Stimulated activated CD8-positive, alpha-beta memory T cell treated with anti-CD3 and anti-CD28 coated beads, Interleukin-12 subunit alpha, Interleukin-12 subunit beta, amount 100 ng/mL, for 24 hours (primary cell): ENCODE results near the gene CAGE1.

ENCODE experiments used
- DNase-seq: peaks from one replicate; pipeline ENCODE4 v3.0.0-alpha.2; 2020; ENCODE audit errors: extremely low read depth

The CAGE1 gene

GRCh38 chr6:7389451-7390225 is at the start of gene CAGE1, which contains the start of gene RIOK1:
TSS of gene CAGE1 (minus strand) at chr6:7389742. CDS start at chr6:7387173, 2,569 bp downstream.
TSS of gene RIOK1 (plus strand) at chr6:7389808. CDS start at chr6:7390003, 195 bp downstream.
- peak; percentile 91 for DNase-seq

- no peak for DNase-seq
Observed at GRCh38 chr6:7439228-7439627, 49.7 kb upstream of the CAGE1 start.

- DNase-seq: no peak
Observed at GRCh38 chr6:7438011-7438410, 48.5 kb upstream of the CAGE1 start.

- no peak for DNase-seq
Observed at GRCh38 chr6:7434672-7435071, 45.1 kb upstream of the CAGE1 start.

GRCh38 chr6:7433121-7433617 is 43.6 kb upstream of the CAGE1 start:
- no peak for DNase-seq

DNA sequence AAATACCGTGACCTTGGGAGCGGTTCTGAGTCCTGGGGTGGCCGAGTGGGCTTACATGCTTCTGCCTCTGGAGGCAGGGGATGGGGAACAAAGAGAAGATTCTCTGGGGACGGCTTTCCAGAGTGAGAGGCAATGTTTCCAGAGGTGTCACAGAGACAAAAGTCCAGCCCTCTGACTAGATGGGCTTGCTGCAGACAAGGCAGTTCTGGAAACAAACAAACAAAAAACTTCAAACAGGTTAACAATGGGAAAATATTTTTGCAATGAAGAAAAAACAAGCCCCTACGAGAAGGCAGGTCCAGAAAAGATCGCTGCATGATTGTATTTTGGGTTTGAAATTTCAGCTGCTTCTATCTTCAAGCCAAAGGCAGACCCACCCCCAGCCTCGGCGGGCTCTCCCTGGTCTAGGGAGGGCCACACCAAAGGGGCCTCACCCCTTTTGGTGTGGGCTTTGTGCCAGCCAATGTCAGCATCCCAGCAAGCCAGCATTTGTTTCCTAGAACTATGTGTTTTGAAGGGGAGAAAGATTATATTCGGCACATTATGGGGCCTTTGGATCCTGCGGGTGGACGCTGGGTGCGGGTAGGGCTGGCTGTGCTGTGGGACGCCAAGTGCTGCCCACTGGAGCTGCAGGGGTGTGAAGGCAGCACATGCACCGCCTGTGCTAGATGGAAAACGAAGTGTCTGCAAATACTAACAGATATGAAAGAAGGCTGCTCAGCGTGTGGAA is 43.0 kb upstream of the CAGE1 start:
- DNase-seq: no peak

GRCh38 chr6:7431674-7432390 is 42.3 kb upstream of the CAGE1 start:
- DNase-seq: no peak

DNA sequence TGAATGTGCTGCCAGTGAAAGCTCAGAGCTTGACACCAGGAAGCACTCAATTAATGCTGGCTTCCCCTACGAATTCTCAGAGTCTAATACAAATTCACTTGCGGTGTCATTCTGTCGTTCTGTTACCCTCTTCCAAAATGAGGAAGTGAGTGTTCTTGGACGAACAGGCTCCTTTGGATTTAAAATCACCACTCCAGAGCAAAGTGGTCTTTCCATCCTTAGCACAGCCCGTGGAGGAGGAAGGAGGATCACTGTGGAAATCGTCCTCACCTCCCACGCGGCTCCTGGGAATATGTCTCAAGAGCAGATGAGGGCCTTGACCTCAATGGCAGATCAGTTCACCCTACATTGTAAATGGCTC is 41.8 kb upstream of the CAGE1 start:
- DNase-seq: no peak

GRCh38 chr6:7426447-7427169 is 37.1 kb upstream of the CAGE1 start:
- DNase-seq: no peak

DNA sequence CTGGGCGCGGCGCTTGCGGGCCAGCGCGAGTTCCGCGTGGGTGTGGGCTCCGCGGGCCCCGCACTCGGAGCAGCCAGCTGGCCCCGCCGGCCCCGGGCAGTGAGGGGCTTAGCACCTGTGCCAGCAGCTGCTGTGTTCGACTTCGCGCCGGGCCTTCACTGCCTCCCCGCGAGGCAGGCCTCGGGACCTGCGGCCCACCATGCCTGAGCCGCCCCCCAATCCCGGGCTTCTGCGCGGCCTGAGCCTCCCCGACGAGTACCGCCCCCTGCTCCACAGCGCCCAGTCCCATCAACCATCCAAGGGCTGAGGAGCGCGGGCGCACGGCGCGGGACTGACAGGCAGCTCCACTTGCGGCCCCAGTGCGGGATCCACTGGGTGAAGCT is 36.3 kb upstream of the CAGE1 start:
- no peak for DNase-seq

DNA sequence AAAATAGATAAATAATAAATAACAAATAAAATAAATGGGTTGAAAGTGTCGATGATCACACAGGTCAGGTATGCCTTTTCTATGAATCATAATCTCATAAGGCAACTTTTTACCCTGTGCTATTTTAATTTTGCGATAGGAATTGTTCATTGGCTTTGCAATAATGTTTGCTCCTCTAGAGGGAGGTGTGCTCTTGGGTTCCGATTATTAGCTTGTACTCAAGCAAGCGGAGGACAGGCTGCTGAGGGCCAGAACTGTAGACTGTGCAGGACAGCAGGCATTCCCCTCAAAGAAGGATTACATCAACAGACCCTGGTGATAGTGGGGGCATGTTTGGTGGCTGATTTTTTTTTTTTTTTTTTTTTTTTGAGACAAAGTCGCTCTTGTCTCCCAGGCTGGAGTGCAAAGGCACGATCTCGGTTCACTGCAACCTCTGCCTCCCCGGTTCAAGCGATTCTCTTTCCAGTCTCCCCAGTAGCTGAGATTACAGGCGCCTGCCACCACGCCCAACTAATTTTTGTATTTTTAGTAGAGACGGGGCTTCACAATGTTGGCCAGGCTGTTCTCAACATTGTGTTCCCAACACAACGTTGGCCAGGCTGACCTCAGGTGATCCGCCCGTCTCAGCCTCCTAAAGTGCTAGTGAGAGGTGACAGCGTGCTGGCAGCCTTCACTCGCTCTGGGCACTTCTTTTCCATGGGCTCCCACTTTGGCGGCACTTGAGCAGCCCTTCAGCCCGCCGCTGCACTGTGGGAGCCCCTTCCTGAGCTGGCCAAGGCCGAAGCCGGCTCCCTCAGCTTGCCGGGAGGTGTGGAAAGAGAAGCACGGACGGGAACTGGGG is 35.6 kb upstream of the CAGE1 start:
- no peak for DNase-seq

DNA sequence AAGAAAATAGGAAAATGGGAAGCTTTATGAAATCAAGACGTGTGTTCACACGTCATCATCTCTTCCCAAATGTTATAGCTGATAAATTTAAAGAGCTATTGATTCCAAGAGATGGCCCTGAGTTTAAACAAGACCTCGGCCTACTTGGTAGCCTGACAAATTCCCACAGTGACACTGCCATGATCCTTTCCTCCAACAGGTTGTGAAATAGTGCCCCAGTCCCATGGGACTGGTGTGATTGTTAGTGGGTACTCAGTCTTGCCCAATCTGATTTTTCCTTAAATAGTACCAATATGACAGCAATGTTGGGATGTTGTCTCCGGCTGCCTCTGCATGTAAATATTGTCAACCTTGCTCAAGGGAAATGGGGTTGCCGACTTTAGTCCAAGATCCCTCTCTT is 34.5 kb upstream of the CAGE1 start:
- no peak for DNase-seq

- DNase-seq: no peak
Observed at GRCh38 chr6:7421066-7421465, 31.5 kb upstream of the CAGE1 start.

- DNase-seq: no peak
Observed at GRCh38 chr6:7419065-7419464, 29.5 kb upstream of the CAGE1 start.

GRCh38 chr6:7418238-7418905 is 28.8 kb upstream of the CAGE1 start:
- DNase-seq: no peak

- DNase-seq: no peak
Observed at GRCh38 chr6:7417684-7418083, 28.1 kb upstream of the CAGE1 start.

GRCh38 chr6:7414811-7415210 is 25.3 kb upstream of the CAGE1 start:
- DNase-seq: no peak

- no peak for DNase-seq
Observed at GRCh38 chr6:7413151-7413823, 23.7 kb upstream of the CAGE1 start.

- no peak for DNase-seq
Observed at GRCh38 chr6:7411328-7411727, 21.8 kb upstream of the CAGE1 start.

GRCh38 chr6:7410851-7411250 is 21.3 kb upstream of the CAGE1 start:
- no peak for DNase-seq
